DND-41 (cell line): ENCODE data around the gene CCRL2.

Experiments used
- ATAC-seq: fragments of 200-7000 bp; cut with Tn5 transposase; 3 replicates; pipeline ENCODE4 v1.9.1; 2021; ENCODE audit warnings: low read depth; ENCODE audit not compliant: insufficient read depth
- DNase-seq: peaks from one replicate; pipeline ENCODE4 v3.0.0-alpha.2; 2020
- H2AFZ ChIP-seq: 2 replicates; pipeline ENCODE4 v1.6.0; 2012; ENCODE audit warnings: low read depth, low read length
- H3K27ac ChIP-seq: 2 replicates; pipeline ENCODE4 v1.5.1; 2012; ENCODE audit warnings: low read length, inconsistent platforms
- H3K27me3 ChIP-seq: fragments of 200-600 bp; sonication (generic); 2 replicates; pipeline ENCODE4 v1.6.0; 2012; ENCODE audit warnings: low read length, mild to moderate bottlenecking, inconsistent platforms; ENCODE audit not compliant: insufficient read depth, poor library complexity
- H3K36me3 ChIP-seq: 2 replicates; pipeline ENCODE4 v1.5.1; 2012; ENCODE audit warnings: low read length, inconsistent platforms; ENCODE audit not compliant: insufficient read depth
- H3K4me1 ChIP-seq: 2 replicates; pipeline ENCODE4 v1.5.1; 2012; ENCODE audit warnings: mild to moderate bottlenecking, low read length; ENCODE audit not compliant: insufficient read depth
- H3K4me2 ChIP-seq: 2 replicates; pipeline ENCODE4 v1.6.0; 2012; ENCODE audit warnings: mild to moderate bottlenecking, moderate library complexity, low read length, inconsistent platforms; ENCODE audit not compliant: insufficient read depth
- H3K4me3 ChIP-seq, 2 experiments: fragments of 200-600 bp in 1 of 2; shearing (Covaris generic) in 1 of 2; 2 replicates each; pipeline ENCODE4 v1.5.1; 2012 to 2016; ENCODE audit warnings: inconsistent platforms in 2 of 2, low read length in 2 of 2, mild to moderate bottlenecking in 2 of 2, low read depth in 1 of 2, moderate library complexity in 1 of 2
- H3K79me2 ChIP-seq: 2 replicates; pipeline ENCODE4 v1.6.0; 2012; ENCODE audit warnings: low read length, inconsistent platforms; ENCODE audit not compliant: insufficient read depth
- H3K9ac ChIP-seq: 2 replicates; pipeline ENCODE4 v1.6.0; 2012; ENCODE audit warnings: low read depth, mild to moderate bottlenecking, inconsistent platforms, low read length, moderate library complexity
- H3K9me3 ChIP-seq: 2 replicates; pipeline ENCODE4 v1.5.1; 2012; ENCODE audit warnings: low read length, moderate library complexity, mild to moderate bottlenecking, inconsistent platforms; ENCODE audit not compliant: insufficient read depth, severe bottlenecking
- H4K20me1 ChIP-seq: 2 replicates; pipeline ENCODE4 v1.6.0; 2012; ENCODE audit warnings: low read length; ENCODE audit not compliant: insufficient read depth
- EZH2 ChIP-seq: IDR thresholded peaks from 3 replicates; pipeline ENCODE4 v1.6.1; 2012; ENCODE audit warnings: borderline replicate concordance, low read depth, mild to moderate bottlenecking, moderate library complexity, low read length, inconsistent platforms; ENCODE audit not compliant: severe bottlenecking
- TF ChIP-seq, protein P1 (sequence below): IDR thresholded peaks from 2 replicates; pipeline ENCODE4 v1.5.1; 2012; ENCODE audit warnings: borderline replicate concordance, low read length, moderate library complexity, mild to moderate bottlenecking; ENCODE audit not compliant: poor library complexity, severe bottlenecking; ENCODE audit errors: extremely low read depth

The CCRL2 gene, protein sequence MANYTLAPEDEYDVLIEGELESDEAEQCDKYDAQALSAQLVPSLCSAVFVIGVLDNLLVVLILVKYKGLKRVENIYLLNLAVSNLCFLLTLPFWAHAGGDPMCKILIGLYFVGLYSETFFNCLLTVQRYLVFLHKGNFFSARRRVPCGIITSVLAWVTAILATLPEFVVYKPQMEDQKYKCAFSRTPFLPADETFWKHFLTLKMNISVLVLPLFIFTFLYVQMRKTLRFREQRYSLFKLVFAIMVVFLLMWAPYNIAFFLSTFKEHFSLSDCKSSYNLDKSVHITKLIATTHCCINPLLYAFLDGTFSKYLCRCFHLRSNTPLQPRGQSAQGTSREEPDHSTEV

DNA sequence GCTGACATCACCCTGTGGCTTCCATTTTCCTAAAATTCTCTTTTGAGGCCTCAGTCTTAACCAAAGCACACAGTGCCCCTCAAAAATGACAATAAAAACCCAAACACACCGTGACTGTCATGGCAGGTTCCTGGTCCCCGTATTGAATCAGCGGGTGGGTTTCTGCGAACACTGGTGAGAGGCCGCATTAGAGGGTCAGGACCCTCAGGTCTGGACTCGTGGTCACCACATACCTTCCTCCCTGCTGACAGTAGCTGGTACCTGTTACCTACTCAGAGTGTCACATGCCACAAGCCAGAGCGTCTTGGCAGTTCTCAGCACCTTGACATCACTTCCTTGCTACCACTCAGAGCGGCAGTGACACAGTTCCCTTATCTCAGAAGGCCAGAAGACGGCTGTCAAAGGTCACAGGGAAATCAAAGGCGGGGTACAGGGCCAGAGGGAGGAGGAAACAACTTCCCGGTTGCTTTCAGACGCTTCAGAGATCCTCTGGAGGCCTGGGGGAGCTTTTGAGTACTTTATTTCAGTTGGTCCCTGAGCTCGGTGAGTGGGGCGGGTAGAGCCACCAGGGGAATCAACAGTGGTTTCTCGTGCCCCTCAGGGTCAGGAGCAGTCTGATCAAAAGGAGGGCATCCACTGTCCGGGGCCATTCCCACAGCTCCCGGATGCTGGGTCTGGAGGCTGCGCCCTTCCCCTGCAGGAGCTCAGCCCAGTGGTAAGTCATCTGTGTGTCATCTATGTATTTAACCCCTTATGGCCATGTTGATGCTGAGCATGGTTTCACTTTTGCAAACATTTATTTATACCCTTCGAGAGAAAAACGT is at the start of gene CCRL2, which contains the start of gene CCR5AS:
CCRL2 (plus strand) TSS at position 472 of the 824 bp plus-strand sequence. CDS start 821 bp downstream, outside the sequence.
CCR5AS (minus strand) TSS at position 279 of the 824 bp plus-strand sequence.
- no peak within 1 kb of the TSS for H3K4me3 ChIP-seq
- peak within 1 kb of the TSS; percentile 21; the same call in 1 of the 2 replicates for H3K9ac ChIP-seq
- peaks cover 38% of the 10 kb centered on the region for H3K4me1 ChIP-seq
- H2AFZ ChIP-seq, result no peak within 1 kb of the TSS
- H3K27me3 ChIP-seq, result no peaks in the 10 kb centered on the region
- ATAC-seq, result peak; percentile 71
- no peaks in the 10 kb centered on the region for H3K36me3 ChIP-seq
- TF ChIP-seq EZH2, result no peak
- TF ChIP-seq, protein P1, sequence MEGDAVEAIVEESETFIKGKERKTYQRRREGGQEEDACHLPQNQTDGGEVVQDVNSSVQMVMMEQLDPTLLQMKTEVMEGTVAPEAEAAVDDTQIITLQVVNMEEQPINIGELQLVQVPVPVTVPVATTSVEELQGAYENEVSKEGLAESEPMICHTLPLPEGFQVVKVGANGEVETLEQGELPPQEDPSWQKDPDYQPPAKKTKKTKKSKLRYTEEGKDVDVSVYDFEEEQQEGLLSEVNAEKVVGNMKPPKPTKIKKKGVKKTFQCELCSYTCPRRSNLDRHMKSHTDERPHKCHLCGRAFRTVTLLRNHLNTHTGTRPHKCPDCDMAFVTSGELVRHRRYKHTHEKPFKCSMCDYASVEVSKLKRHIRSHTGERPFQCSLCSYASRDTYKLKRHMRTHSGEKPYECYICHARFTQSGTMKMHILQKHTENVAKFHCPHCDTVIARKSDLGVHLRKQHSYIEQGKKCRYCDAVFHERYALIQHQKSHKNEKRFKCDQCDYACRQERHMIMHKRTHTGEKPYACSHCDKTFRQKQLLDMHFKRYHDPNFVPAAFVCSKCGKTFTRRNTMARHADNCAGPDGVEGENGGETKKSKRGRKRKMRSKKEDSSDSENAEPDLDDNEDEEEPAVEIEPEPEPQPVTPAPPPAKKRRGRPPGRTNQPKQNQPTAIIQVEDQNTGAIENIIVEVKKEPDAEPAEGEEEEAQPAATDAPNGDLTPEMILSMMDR, result no peak
- no peak within 1 kb of the TSS; the same call in 1 of the 2 replicates for H3K4me2 ChIP-seq
- no peaks in the 10 kb centered on the region for H4K20me1 ChIP-seq
- H3K79me2 ChIP-seq, result no peaks in the 10 kb centered on the region
- H3K9me3 ChIP-seq, result no peaks in the 10 kb centered on the region
- peak within 1 kb of the TSS; percentile 22 for H3K27ac ChIP-seq
- peak; percentile 20 for DNase-seq

DNA sequence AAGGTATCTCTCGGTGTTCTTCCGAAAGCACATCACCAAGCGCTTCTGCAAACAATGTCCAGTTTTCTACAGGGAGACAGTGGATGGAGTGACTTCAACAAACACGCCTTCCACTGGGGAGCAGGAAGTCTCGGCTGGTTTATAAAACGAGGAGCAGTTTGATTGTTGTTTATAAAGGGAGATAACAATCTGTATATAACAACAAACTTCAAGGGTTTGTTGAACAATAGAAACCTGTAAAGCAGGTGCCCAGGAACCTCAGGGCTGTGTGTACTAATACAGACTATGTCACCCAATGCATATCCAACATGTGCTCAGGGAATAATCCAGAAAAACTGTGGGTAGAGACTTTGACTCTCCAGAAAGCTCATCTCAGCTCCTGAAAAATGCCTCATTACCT is 48.6 kb upstream of the CCRL2 start:
- TF ChIP-seq, protein P1, result no peak
- TF ChIP-seq EZH2, result no peak

DNA sequence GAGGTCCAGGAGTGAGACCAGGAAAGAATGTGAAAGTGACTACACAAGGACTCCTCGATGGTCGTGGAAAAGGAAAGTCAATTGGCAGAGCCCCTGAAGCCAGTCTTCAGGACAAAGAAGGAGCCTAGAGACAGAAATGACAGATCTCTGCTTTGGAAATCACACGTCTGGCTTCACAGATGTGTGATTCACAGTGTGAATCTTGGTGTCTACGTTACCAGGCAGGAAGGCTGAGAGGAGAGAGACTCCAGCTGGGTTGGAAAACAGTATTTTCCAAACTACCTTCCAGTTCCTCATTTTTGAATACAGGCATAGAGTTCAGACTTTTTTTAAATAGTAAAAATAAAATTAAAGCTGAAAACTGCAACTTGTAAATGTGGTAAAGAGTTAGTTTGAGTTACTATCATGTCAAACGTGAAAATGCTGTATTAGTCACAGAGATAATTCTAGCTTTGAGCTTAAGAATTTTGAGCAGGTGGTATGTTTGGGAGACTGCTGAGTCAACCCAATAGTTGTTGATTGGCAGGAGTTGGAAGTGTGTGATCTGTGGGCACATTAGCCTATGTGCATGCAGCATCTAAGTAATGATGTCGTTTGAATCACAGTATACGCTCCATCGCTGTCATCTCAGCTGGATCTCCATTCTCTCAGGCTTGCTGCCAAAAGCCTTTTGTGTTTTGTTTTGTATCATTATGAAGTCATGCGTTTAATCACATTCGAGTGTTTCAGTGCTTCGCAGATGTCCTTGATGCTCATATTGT is 47.1 kb upstream of the CCRL2 start:
- Histone ChIP-seq H2AFZ (no peak overlapping the region), H4K20me1 (no peaks in the 10 kb centered on the region), H3K4me2 (no peak overlapping the region), H3K4me1 (peaks cover 7% of the 10 kb centered on the region), H3K9me3 (no peaks in the 10 kb centered on the region), H3K36me3 (no peaks in the 10 kb centered on the region), H3K9ac (no peak overlapping the region), H3K79me2 (no peaks in the 10 kb centered on the region), H3K27me3 (no peaks in the 10 kb centered on the region), H3K4me3 (no peak overlapping the region), H3K27ac (no peak overlapping the region)
- peak; percentile 34; the same call in 1 of the 3 replicates for ATAC-seq
- no peak for DNase-seq
- TF ChIP-seq EZH2, result no peak
- TF ChIP-seq, protein P1, result no peak

More for the DNA sequence above, 48.6 kb upstream of the CCRL2 start:
- ATAC-seq (no peak), DNase-seq (no peak)
- Histone ChIP-seq H3K27me3 (no peaks in the 10 kb centered on the region), H3K4me1 (peaks cover 19% of the 10 kb centered on the region), H2AFZ (no peak overlapping the region), H3K9ac (no peak overlapping the region), H4K20me1 (no peaks in the 10 kb centered on the region), H3K79me2 (no peaks in the 10 kb centered on the region), H3K4me3 (no peak overlapping the region), H3K27ac (no peak overlapping the region), H3K36me3 (no peaks in the 10 kb centered on the region), H3K4me2 (no peak overlapping the region), H3K9me3 (no peaks in the 10 kb centered on the region)
